Immature natural killer cell (primary cell): ENCODE measurements around the gene AIF1L. TPM values are rescaled to one million over a fixed set of nuclear protein-coding genes. Genes with fewer than 3 reads are reported as not detected.

ENCODE experiments used
- DNase-seq, 3 donors: peaks; one replicate each; pipeline ENCODE4 v3.0.0; 2022; ENCODE audit warnings: mixed read lengths in 1 of 3
- H3K27ac Mint-ChIP-seq, 6 donors: one replicate each; pipeline ENCODE4 v1.8.0; 2020; ENCODE audit warnings: mixed read lengths in 6 of 6, mild to moderate bottlenecking in 5 of 6, inconsistent platforms in 4 of 6, moderate library complexity in 3 of 6
- H3K27me3 Mint-ChIP-seq, 3 donors: one replicate each; pipeline ENCODE4 v1.8.0; 2020 to 2021; ENCODE audit warnings: low read depth in 3 of 3, mild to moderate bottlenecking in 3 of 3, mixed read lengths in 3 of 3, moderate library complexity in 3 of 3, inconsistent platforms in 1 of 3
- H3K36me3 Mint-ChIP-seq, 3 donors: one replicate each; pipeline ENCODE4 v1.8.0; 2020; ENCODE audit warnings: mixed read lengths in 3 of 3, inconsistent platforms in 2 of 3, mild to moderate bottlenecking in 2 of 3
- H3K4me1 Mint-ChIP-seq, 2 donors: one replicate each; pipeline ENCODE4 v1.8.0; 2020; ENCODE audit warnings: inconsistent platforms in 2 of 2, mild to moderate bottlenecking in 2 of 2, mixed read lengths in 2 of 2, moderate library complexity in 1 of 2
- H3K4me3 Mint-ChIP-seq, 5 donors: one replicate each; pipeline ENCODE4 v1.8.0; 2020; ENCODE audit warnings: mild to moderate bottlenecking in 5 of 5, mixed read lengths in 5 of 5, inconsistent platforms in 3 of 5, moderate library complexity in 3 of 5
- H3K9me3 Mint-ChIP-seq, 6 donors: one replicate each; pipeline ENCODE4 v1.8.0; 2020; ENCODE audit warnings: mild to moderate bottlenecking in 6 of 6, mixed read lengths in 6 of 6, inconsistent platforms in 4 of 6, moderate library complexity in 3 of 6
- polyA plus RNA-seq, 3 donors: library from polyadenylated mRNA; unstranded; fragments of 300-500 nt; fragmentation: Illumina TruSeq; gene quantifications; one replicate each; pipeline ENCODE4 v1.2.3, GENCODE V29; 2021

Gene AIF1L
- polyA plus RNA-seq: not detected

DNA sequence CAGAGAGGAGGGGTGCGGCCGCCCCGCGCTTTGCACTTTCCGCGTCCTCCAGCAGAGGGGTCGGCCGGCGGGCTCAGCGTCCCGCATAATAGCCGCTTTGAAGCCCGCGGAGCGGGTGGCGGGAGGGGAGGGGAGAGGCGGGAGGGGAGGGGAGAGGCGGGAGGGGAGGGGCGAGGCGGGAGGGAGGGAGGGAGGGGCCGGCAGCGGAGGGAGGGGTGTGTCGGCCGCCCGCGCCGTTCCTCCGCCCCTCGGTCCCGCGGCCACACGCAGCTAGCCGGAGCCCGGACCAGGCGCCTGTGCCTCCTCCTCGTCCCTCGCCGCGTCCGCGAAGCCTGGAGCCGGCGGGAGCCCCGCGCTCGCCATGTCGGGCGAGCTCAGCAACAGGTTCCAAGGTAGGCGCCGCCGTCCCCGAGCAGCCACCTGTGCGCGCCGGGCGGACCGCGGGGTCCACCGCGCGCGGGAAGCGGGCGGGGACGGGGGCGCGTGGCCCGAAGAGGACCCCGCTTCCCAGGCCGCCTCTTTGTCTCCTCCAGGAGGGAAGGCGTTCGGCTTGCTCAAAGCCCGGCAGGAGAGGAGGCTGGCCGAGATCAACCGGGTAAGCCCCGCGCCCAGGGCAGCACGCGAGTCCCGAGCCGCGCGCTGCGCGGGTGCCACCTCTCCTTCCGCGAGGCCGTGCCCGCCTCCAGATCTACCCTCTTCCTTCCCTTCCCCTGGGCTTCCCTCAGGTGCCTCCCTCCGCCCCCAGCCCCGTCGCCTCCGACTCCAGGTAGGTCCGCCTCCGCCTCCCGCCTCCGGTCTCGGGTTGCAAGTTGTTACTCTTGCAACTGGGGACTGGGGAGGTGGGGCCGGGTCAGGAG, at the start of gene AIF1L:
Gene AIF1L, plus strand, starts transcription at position 263 of the 857 bp plus-strand sequence. Its CDS starts 99 bp downstream, at position 362.
- H3K4me1 Mint-ChIP-seq: peaks cover 6 to 8% of the 10 kb centered on the region in 2 donors
- no peaks in the 10 kb centered on the region for H3K36me3 Mint-ChIP-seq
- peak within 1 kb of the TSS; percentile 52 to 70 (median 59) for H3K4me3 Mint-ChIP-seq
- no peaks in the 10 kb centered on the region for H3K9me3 Mint-ChIP-seq
- H3K27ac Mint-ChIP-seq: no peak within 1 kb of the TSS
- no peak for DNase-seq
- H3K27me3 Mint-ChIP-seq: peaks cover 14 to 15% (median 14%) of the 10 kb centered on the region in 3 donors

DNA sequence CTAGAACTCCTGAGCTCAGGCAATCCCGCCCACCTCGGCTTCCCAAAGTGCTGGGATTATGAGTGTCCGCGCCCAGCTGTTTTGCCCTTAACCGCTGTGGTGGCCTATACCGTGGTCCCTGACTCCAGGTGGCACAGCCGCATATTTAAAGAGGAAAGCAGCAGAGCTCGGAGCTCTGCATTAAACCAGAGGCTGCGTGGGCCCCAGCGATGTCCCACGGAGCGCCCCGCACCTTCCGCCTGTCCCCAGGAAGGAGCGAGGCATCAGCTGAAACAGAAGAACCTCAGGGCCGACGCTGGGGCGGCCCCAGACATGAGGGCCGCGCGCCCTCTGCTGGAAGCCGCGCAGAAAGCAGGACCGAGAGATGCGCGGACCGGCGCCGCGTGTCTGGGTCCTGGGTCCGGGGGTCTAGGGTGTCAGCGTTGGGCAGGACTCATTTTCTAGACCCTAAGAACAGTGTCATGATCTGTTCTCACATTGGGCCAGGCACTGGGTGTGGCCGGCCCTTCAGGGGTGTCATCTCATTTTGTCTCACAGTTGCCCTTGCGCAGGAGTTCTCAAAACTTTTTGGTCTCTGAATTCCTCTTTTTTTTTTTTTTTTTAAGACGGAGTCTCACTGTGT, 49.6 kb upstream of the AIF1L start:
- H3K4me1 Mint-ChIP-seq: peaks cover 0 to 2% of the 10 kb centered on the region in 2 donors
- H3K4me3 Mint-ChIP-seq: peak overlapping the region in 2 of 5 donors; percentile 7 to 51
- peaks cover 2 to 6% (median 3%) of the 10 kb centered on the region in 3 donors for H3K27me3 Mint-ChIP-seq
- no peaks in the 10 kb centered on the region for H3K9me3 Mint-ChIP-seq
- no peak overlapping the region for H3K27ac Mint-ChIP-seq
- H3K36me3 Mint-ChIP-seq: no peaks in the 10 kb centered on the region
- peak; percentile 53 to 62 (median 55) for DNase-seq

DNA sequence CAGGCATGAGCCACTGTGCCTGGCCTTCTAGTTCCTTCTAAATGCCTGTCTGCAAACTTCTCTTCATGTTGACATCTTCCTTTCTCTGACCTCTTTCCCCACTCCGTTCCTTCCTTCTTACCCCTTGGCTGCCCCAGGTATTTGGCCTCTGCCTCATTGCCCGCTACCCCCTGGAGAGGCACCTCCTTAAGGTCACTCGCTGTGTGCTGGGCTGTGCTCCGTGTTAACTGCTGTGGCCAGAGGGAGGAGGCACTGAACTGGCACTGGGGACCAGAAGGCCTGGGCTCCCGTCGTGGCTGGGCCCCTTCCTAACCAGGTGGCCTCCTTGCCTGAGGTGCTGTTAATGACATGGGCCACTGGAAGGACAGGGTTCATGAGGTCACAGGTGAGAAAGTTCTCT, 48.0 kb upstream of the AIF1L start:
- H3K27ac Mint-ChIP-seq: no peak overlapping the region
- no peaks in the 10 kb centered on the region for H3K9me3 Mint-ChIP-seq
- DNase-seq: no peak
- peaks cover 2 to 8% (median 3%) of the 10 kb centered on the region in 3 donors for H3K27me3 Mint-ChIP-seq
- H3K36me3 Mint-ChIP-seq: no peaks in the 10 kb centered on the region
- H3K4me1 Mint-ChIP-seq: peaks cover 0 to 2% of the 10 kb centered on the region in 2 donors
- no peak overlapping the region for H3K4me3 Mint-ChIP-seq

DNA sequence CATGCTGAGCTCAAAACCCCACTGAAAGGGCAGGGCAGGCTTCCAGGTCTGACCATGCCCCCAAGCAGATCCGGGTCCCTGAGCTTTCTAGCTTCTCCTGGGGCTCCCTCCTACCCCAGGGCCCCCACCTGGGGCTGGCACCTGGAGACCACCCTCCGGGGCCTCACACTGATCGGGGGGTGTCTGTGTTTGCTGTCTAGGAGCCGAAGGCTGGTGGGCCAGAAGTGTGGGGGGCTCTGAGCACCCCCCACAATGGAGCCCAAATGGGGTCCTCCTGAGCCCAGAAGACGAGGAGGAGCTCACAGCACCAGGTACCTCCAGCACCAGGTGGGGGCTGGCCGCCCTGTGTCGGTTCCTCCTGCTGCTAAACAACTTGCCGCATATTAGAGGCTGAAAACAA, 47.5 kb upstream of the AIF1L start:
- DNase-seq: no peak
- H3K9me3 Mint-ChIP-seq: no peaks in the 10 kb centered on the region
- no peaks in the 10 kb centered on the region for H3K36me3 Mint-ChIP-seq
- no peak overlapping the region for H3K4me3 Mint-ChIP-seq
- no peak overlapping the region for H3K27ac Mint-ChIP-seq
- H3K4me1 Mint-ChIP-seq: peaks cover 0 to 2% of the 10 kb centered on the region in 2 donors
- H3K27me3 Mint-ChIP-seq: peaks cover 2 to 9% (median 3%) of the 10 kb centered on the region in 3 donors

DNA sequence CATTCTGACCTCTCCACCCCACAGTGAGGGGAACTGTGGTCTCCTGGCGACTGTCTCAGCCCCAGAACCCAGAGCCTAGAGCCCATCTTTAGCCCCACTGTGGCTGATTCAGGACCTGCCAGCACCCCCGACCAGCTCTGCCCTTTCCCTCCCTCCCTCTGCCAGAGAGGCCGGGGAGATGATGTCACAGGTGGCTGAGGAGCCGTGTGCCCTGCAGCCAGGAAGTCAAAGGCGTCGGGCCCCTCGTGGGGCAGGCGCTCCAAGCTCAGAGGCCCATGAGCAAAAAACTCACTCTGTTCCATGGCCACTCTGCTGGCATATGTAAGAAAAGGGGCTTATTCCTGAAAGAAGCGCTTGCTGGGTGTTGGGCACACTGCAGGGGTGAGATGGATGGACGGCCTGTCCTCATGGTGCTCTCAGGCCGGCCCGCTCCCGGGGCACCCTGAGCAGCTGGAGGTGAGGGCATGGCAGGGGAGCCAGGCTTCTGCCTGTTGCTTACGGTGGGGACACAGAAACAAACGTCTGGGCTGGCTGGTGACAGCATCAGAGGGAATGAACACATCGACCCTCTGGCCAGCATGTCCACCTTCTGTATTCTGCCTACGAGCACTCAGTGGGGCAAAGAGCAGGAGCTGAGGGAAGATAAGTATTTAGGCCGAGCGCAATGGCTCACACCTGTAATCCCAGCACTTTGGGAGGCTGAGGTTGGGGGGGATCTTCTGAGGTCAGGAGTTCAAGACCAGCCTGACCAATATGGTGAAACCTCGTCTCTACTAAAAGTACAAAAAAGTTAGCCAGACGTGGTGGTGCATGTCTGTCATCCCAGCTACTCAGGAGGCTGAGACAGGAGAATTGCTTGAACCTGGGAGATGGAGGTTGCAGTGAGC, 46.3 kb upstream of the AIF1L start:
- Mint-ChIP-seq H3K27ac (no peak overlapping the region), H3K4me3 (no peak overlapping the region)
- no peak for DNase-seq

DNA sequence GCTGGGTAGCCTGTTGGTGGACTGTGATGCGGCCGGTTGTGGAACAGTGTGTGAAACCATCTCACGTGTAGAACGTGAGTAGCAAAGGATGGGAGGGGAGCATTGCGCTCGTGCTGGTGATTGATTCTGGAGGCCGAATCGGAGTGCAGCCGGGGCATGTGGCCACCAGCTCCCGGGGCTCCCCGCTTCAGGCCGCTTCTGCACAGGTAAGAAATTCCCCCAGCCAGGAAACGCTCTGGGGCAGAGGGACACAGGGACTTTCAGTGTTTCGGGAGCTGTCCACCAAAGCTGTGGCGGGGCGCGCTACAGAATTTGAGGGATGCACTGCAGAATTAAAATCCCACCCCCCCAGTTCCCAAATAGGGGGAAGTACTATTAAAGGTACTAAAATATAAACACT, 45.5 kb upstream of the AIF1L start:
- no peak overlapping the region for H3K4me3 Mint-ChIP-seq
- H3K9me3 Mint-ChIP-seq: no peaks in the 10 kb centered on the region
- H3K36me3 Mint-ChIP-seq: no peaks in the 10 kb centered on the region
- H3K27me3 Mint-ChIP-seq: peaks cover 2 to 7% (median 3%) of the 10 kb centered on the region in 3 donors
- no peak overlapping the region for H3K27ac Mint-ChIP-seq
- H3K4me1 Mint-ChIP-seq: peaks cover 0 to 2% of the 10 kb centered on the region in 2 donors
- DNase-seq: no peak

More for the DNA sequence above, 46.3 kb upstream of the AIF1L start:
- no peaks in the 10 kb centered on the region for H3K36me3 Mint-ChIP-seq
- H3K27me3 Mint-ChIP-seq: peaks cover 2 to 7% (median 3%) of the 10 kb centered on the region in 3 donors
- H3K4me1 Mint-ChIP-seq: peaks cover 0 to 2% of the 10 kb centered on the region in 2 donors
- H3K9me3 Mint-ChIP-seq: no peaks in the 10 kb centered on the region

DNA sequence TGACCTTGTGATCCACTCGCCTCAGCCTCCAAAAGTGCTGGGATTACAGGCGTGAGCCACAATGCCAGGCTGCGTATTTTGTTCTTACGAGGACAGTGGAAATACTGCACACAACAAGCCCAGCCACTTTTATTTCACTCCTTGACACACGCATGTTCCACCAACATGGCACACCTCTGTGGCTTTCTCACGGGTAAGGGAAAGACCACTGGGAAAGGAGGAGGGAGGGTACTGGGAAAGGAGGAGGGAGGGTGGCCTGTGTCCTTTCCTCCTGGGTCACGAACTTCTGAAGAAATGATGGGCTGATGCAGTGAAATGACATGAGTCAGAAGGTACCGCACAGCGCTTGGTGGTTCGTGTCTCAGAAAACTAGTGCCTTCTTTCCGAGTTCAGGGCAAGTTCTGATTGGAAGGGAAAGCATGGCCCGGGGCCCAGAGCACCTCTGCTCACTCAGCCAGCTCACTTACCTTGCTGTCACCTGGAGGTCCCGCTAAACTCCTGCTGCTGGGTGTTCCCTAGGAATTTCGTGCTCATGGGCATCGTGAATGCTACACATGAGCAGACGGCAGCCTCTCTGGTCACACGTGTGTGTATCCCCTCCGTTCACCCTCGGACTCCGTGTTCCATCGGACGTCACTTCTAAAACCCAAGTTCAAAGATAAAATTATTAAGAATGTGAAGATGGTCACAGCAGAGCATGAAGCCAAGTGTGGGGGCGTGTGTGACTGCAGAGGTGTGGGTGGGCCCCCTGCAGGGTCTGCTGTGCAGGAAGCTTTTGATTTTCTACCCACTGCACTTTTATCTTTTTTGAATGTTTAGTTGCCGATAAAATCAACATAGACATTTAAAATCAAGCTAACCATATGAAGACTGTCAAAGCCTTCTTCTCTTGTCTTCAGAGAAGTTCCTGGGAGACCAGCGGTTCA, 44.5 kb upstream of the AIF1L start:
- no peaks in the 10 kb centered on the region for H3K4me1 Mint-ChIP-seq

DNA sequence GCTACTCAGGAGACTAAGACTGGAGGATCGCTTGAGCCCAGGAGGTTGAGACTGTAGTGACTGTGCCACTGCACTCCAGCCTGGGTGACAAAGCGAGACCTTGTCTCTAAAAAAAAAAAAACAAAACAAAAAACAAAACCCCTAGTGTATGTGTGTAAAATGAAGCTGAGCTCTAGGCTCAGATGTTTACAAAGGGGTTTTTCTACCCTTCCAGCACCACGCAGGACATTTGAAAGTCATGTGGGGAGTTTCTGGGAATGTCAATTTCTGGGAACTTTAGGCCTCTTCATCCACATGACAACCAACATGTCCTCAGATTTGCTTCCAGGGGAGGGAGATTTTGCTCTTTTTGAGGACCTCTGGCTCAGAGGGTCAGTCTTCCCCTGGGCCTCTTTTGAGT, 42.4 kb upstream of the AIF1L start:
- no peak for DNase-seq
- no peaks in the 10 kb centered on the region for H3K9me3 Mint-ChIP-seq
- no peak overlapping the region for H3K27ac Mint-ChIP-seq
- H3K4me1 Mint-ChIP-seq: no peaks in the 10 kb centered on the region
- no peak overlapping the region for H3K4me3 Mint-ChIP-seq
- H3K36me3 Mint-ChIP-seq: no peaks in the 10 kb centered on the region
- peaks cover 1 to 5% (median 2%) of the 10 kb centered on the region in 3 donors for H3K27me3 Mint-ChIP-seq

More for the DNA sequence above, 44.5 kb upstream of the AIF1L start:
- Mint-ChIP-seq H3K36me3 (no peaks in the 10 kb centered on the region), H3K4me3 (no peak overlapping the region), H3K9me3 (no peaks in the 10 kb centered on the region), H3K27ac (no peak overlapping the region), H3K27me3 (peaks cover 2 to 7% (median 2%) of the 10 kb centered on the region in 3 donors)
- DNase-seq: no peak

DNA sequence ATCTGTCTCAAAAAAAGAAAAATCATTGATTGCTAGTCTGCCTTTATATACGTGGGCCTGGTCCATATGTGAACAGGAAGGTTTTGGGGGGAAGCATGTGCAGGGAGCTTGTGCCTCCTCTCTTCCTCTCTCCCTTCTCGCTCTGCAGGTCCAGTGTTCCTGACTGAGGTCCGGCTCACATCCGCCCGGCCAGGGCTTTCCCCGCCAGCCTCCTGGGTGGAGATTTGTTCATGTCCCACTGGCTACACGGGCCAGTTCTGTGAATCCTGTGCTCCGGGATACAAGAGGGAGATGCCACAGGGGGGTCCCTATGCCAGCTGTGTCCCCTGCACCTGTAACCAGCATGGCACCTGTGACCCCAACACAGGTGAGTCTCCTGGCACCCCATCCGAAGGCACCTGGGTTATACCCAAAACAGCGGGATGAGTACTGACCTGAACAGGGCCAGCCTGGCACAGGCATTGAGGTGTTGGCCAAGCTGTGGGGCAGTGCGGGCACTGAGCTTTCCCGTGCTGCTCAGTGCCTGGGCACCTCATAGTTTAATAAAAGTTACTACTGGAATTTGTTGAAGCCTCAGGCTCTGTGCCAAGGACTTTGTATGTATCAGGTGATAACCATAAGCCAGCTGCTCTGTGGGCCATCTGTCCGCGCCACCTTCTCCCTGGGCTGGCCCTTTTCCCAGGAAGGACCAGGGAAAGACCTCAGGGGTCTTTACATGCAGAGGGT, 39.4 kb upstream of the AIF1L start:
- Mint-ChIP-seq H3K27me3 (peaks cover 0 to 3% (median 0%) of the 10 kb centered on the region in 3 donors), H3K4me1 (no peaks in the 10 kb centered on the region), H3K9me3 (no peaks in the 10 kb centered on the region), H3K4me3 (no peak overlapping the region), H3K27ac (no peak overlapping the region), H3K36me3 (no peaks in the 10 kb centered on the region)
- no peak for DNase-seq

DNA sequence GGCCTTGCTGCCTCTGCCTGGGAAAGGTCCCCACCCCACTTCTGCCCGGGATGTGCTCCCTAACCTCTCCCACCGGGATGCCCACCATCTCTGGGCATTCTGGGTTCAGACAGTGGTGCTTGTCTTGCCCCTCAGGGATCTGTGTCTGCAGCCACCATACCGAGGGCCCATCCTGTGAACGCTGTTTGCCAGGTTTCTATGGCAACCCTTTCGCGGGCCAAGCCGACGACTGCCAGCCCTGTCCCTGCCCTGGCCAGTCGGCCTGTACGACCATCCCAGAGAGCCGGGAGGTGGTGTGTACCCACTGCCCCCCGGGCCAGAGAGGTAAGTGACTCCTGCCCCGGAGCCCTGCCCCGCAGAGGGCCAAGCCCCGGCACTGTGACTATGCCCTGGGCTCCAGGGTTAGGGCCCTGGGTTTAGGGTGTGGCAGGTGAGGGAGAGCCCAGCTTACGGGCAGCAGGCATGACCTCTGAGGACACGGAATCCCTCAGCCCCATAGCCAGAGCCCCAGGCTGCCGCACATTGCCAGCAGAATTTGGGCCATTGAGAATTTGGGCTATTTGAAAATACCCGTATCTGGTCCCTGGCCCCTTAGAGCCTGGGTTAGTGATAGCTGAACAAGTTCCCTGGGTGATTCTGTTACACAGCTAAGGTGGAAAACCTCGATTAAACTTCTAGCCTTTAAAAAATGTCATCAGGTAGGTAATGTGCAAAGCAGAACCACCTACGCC, 35.3 kb upstream of the AIF1L start:
- Mint-ChIP-seq H3K27ac (no peak overlapping the region), H3K36me3 (no peaks in the 10 kb centered on the region), H3K4me1 (no peaks in the 10 kb centered on the region), H3K4me3 (no peak overlapping the region), H3K9me3 (no peaks in the 10 kb centered on the region), H3K27me3 (peaks cover 0 to 7% (median 3%) of the 10 kb centered on the region in 3 donors)
- DNase-seq: no peak

DNA sequence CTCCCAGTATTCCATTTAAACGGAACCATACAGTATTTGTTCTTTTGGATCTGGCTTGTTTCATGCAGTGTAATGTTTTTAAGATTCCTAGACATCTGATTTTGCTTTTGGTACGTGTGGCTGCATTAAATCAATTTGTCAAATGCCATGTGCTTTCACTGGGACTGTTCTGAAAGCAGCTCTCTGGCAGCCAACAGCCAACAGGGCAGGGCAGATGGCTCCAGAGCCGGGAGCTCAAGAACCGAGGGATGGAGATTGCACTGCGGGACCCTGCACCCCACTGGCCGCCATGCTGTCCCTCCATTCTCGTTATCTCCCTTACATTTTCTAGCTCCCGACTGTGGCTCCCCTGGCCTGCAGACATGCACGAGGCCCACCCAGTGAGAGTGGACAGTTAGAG, 33.4 kb upstream of the AIF1L start:
- H3K27ac Mint-ChIP-seq: no peak overlapping the region

DNA sequence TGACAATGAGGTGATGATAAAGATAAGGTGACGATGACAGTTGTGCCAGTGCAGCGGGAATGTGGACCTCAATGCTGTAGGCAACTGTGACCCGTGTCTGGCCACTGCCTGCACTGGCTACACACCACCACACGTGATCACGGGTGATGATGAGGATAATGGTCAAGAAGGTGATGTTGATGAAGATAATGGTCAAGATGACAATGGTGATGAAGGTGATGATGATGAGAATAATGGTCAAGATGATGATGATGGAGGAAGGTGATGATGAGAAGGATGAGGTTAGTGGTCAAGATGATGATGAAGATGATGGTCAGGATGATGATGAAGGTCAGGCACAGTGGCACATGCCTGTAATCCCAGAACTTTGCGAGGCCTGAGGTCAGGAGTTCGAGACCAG, 30.7 kb upstream of the AIF1L start:
- H3K27me3 Mint-ChIP-seq: peaks cover 3 to 9% (median 5%) of the 10 kb centered on the region in 3 donors
- DNase-seq: no peak
- no peaks in the 10 kb centered on the region for H3K36me3 Mint-ChIP-seq
- H3K4me1 Mint-ChIP-seq: no peaks in the 10 kb centered on the region
- no peak overlapping the region for H3K4me3 Mint-ChIP-seq
- no peaks in the 10 kb centered on the region for H3K9me3 Mint-ChIP-seq
- no peak overlapping the region for H3K27ac Mint-ChIP-seq

More for the DNA sequence above, 33.4 kb upstream of the AIF1L start:
- H3K36me3 Mint-ChIP-seq: no peaks in the 10 kb centered on the region
- H3K4me3 Mint-ChIP-seq: no peak overlapping the region
- peaks cover 0 to 7% (median 3%) of the 10 kb centered on the region in 3 donors for H3K27me3 Mint-ChIP-seq
- no peaks in the 10 kb centered on the region for H3K9me3 Mint-ChIP-seq
- no peak for DNase-seq
- H3K4me1 Mint-ChIP-seq: no peaks in the 10 kb centered on the region
